ENCODE results near the gene SLC35C1. TPM values are rescaled to one million over a fixed set of nuclear protein-coding genes. Genes with fewer than 3 reads are reported as not detected.

Gene SLC35C1
- total RNA-seq, 1 experiment from 2014 or later, result 8.9 TPM

GRCh38 chr11:45832811-45833441 lies 28.0 kb downstream of the SLC35C1 start:
- TF ChIP-seq, protein P1, sequence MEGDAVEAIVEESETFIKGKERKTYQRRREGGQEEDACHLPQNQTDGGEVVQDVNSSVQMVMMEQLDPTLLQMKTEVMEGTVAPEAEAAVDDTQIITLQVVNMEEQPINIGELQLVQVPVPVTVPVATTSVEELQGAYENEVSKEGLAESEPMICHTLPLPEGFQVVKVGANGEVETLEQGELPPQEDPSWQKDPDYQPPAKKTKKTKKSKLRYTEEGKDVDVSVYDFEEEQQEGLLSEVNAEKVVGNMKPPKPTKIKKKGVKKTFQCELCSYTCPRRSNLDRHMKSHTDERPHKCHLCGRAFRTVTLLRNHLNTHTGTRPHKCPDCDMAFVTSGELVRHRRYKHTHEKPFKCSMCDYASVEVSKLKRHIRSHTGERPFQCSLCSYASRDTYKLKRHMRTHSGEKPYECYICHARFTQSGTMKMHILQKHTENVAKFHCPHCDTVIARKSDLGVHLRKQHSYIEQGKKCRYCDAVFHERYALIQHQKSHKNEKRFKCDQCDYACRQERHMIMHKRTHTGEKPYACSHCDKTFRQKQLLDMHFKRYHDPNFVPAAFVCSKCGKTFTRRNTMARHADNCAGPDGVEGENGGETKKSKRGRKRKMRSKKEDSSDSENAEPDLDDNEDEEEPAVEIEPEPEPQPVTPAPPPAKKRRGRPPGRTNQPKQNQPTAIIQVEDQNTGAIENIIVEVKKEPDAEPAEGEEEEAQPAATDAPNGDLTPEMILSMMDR (conservative IDR thresholded peaks at IDR 0.05), result no peak
- no peak for DNase-seq
- H2AK5ac ChIP-seq (ENCODE audit: insufficient read length, low read length), result no peak overlapping the region
- no peak overlapping the region for H2BK5ac ChIP-seq (ENCODE audit: insufficient read length, low read length)
- no peaks in the 10 kb centered on the region for H3K79me2 ChIP-seq (ENCODE audit: insufficient read depth, low read length)
- H3K14ac ChIP-seq (ENCODE audit: insufficient read depth, low read length), result no peak overlapping the region
- no peak overlapping the region for H3K27ac ChIP-seq (ENCODE audit: insufficient read length, low read depth, low read length)
- no peak overlapping the region for H2BK120ac ChIP-seq (ENCODE audit: low read depth, low read length, poor library complexity, severe bottlenecking)
- H3K4me1 Mint-ChIP-seq, result peaks cover 6% of the 10 kb centered on the region in 2 experiments
- H3K4me3 Mint-ChIP-seq, result no peak overlapping the region
- H3K79me1 ChIP-seq (ENCODE audit: insufficient read depth, low read depth, low read length, poor library complexity, severe bottlenecking), result no peaks in the 10 kb centered on the region
- H3K9ac ChIP-seq (ENCODE audit: extremely low read depth, insufficient read length, low read length), result no peak overlapping the region
- no CpG with 5 or more reads among the region's 9 CpGs for WGBS (ENCODE audit: extremely low coverage, insufficient read length, low lambda C conversion rate)
- no peaks in the 10 kb centered on the region for H3K36me3 Mint-ChIP-seq (ENCODE audit: insufficient read depth in 1 of 3, low read depth in 3 of 3)
- no peak overlapping the region for H2BK20ac ChIP-seq (ENCODE audit: low read depth, low read length, poor library complexity, severe bottlenecking)
- no peak overlapping the region for H4K8ac ChIP-seq (replicated peaks; ENCODE audit: insufficient read length, low read depth, low read length)
- H3K4me2 ChIP-seq (ENCODE audit: insufficient read depth, insufficient read length, low read length), result no peak overlapping the region
- no peak overlapping the region for H4K91ac ChIP-seq (ENCODE audit: insufficient read length, low read depth, low read length)
- H3K9me3 ChIP-seq (ENCODE audit: control insufficient read depth, low read depth, low read length), result no peaks in the 10 kb centered on the region
- H2BK12ac ChIP-seq (ENCODE audit: insufficient read length, low read depth, low read length), result no peak overlapping the region
- H3K23me2 ChIP-seq (ENCODE audit: insufficient read length, low read depth, low read length, poor library complexity, severe bottlenecking), result no peaks in the 10 kb centered on the region
- no peak overlapping the region for H3K18ac ChIP-seq (ENCODE audit: insufficient read length, low read depth, low read length)
- no peak overlapping the region for H2BK15ac ChIP-seq (ENCODE audit: low read depth, low read length)
- no peak overlapping the region; a peak in 1 of 7 replicates for H3K27ac Mint-ChIP-seq
- H3K9me3 Mint-ChIP-seq, result no peaks in the 10 kb centered on the region
- H3K27me3 ChIP-seq (ENCODE audit: insufficient read depth, low read length), result no peaks in the 10 kb centered on the region
- no peak overlapping the region for H3K23ac ChIP-seq (ENCODE audit: insufficient read length, low read depth, low read length)
- no peaks in the 10 kb centered on the region for H3K4me1 ChIP-seq (ENCODE audit: insufficient read depth, low read length)
- H3T11ph ChIP-seq (ENCODE audit: low read length), result no peak overlapping the region
- no peak overlapping the region for H3K56ac ChIP-seq (ENCODE audit: insufficient read length, low read depth, low read length)
- H2AFZ ChIP-seq (ENCODE audit: low read length), result no peak overlapping the region
- no peak overlapping the region for H4K5ac ChIP-seq (ENCODE audit: insufficient read length, low read depth, low read length)
- no peaks in the 10 kb centered on the region for H4K20me1 ChIP-seq (ENCODE audit: control insufficient read depth, insufficient read depth, insufficient read length)
- H3K4ac ChIP-seq (ENCODE audit: low read depth, low read length), result no peak overlapping the region
- H3K27me3 Mint-ChIP-seq (ENCODE audit: low read depth), result peaks cover 44% of the 10 kb centered on the region

All from H9 (cell line).